Inferior parietal cortex (tissue), 1 donor: Measurements from ENCODE around the gene RAF1.
"Not testable (repeated sequence)": the region's sequence is repeated elsewhere in the genome, so short reads cannot be mapped to it uniquely, and the experiment has no call there.

Source experiments
- DNase-seq: peaks from one replicate; pipeline ENCODE4 v3.0.0-alpha.2; 2016; ENCODE audit errors: extremely low spot score

Gene RAF1

GRCh38 chr3:12675115-12675810 lies 11.3 kb upstream of the RAF1 start:
- DNase-seq = no peak

GRCh38 chr3:12673956-12674736 lies 10.2 kb upstream of the RAF1 start:
- DNase-seq = not testable (repeated sequence)

- no peak for DNase-seq
These were observed 7.2 kb upstream of the RAF1 start for GRCh38 chr3:12671120-12671450.

- DNase-seq = no peak
These were observed 6.6 kb upstream of the RAF1 start for GRCh38 chr3:12670365-12671119.

GRCh38 chr3:12663401-12663935 lies 449 bp downstream of the RAF1 start:
- DNase-seq = peak; percentile 31

- peak; percentile 31 for DNase-seq
These were observed 1.1 kb downstream of the RAF1 start for GRCh38 chr3:12662593-12663400.

GRCh38 chr3:12661926-12662592 lies 1.9 kb downstream of the RAF1 start:
- DNase-seq = no peak

- DNase-seq = not testable (repeated sequence)
These were observed 2.5 kb downstream of the RAF1 start for GRCh38 chr3:12661375-12661774.

GRCh38 chr3:12660196-12660595 lies 3.7 kb downstream of the RAF1 start:
- DNase-seq = no peak

- DNase-seq = no peak
These were observed 4.5 kb downstream of the RAF1 start for GRCh38 chr3:12659316-12660015.

- no peak for DNase-seq
These were observed 5.3 kb downstream of the RAF1 start for GRCh38 chr3:12658593-12659058.

- DNase-seq = no peak
These were observed 7.1 kb downstream of the RAF1 start for GRCh38 chr3:12656850-12657249.

GRCh38 chr3:12656193-12656592 lies 7.7 kb downstream of the RAF1 start:
- no peak for DNase-seq

GRCh38 chr3:12655701-12656100 lies 8.2 kb downstream of the RAF1 start:
- no peak for DNase-seq

GRCh38 chr3:12653747-12654146 lies 10.2 kb downstream of the RAF1 start:
- DNase-seq = no peak

GRCh38 chr3:12648384-12648959 lies 15.4 kb downstream of the RAF1 start:
- DNase-seq = no peak

- no peak for DNase-seq
These were observed 19.5 kb downstream of the RAF1 start for GRCh38 chr3:12644331-12644937.

- no peak for DNase-seq
These were observed 20.2 kb downstream of the RAF1 start for GRCh38 chr3:12643724-12644123.

- no peak for DNase-seq
These were observed 20.9 kb downstream of the RAF1 start for GRCh38 chr3:12643010-12643380.
